Muscle layer of colon (tissue), 2 donors: ENCODE data around the gene CCDC127.

ENCODE experiments used
- H3K27ac ChIP-seq: one replicate; pipeline ENCODE4 v1.7.0; 2013; ENCODE audit warnings: low read depth, mild to moderate bottlenecking, low read length, moderate library complexity
- H3K27me3 ChIP-seq, 2 donors: one replicate each; pipeline ENCODE4 v1.7.0; 2013; ENCODE audit warnings: low read length in 2 of 2, mild to moderate bottlenecking in 2 of 2; ENCODE audit not compliant: insufficient read depth in 2 of 2, control insufficient read depth in 1 of 2
- H3K36me3 ChIP-seq: one replicate; pipeline ENCODE4 v1.7.0; 2013; ENCODE audit warnings: mild to moderate bottlenecking, low read length; ENCODE audit not compliant: insufficient read depth
- H3K4me1 ChIP-seq: one replicate; pipeline ENCODE4 v1.7.0; 2013; ENCODE audit warnings: mild to moderate bottlenecking, low read length; ENCODE audit not compliant: insufficient read depth
- H3K4me3 ChIP-seq, 2 donors: one replicate each; pipeline ENCODE4 v1.7.0; 2013; ENCODE audit warnings: low read length in 2 of 2, low read depth in 1 of 2, mild to moderate bottlenecking in 1 of 2, moderate library complexity in 1 of 2
- H3K9ac ChIP-seq: one replicate; pipeline ENCODE4 v1.7.0; 2013; ENCODE audit warnings: low read length
- H3K9me3 ChIP-seq: one replicate; pipeline ENCODE4 v1.7.0; 2013; ENCODE audit warnings: mild to moderate bottlenecking, low read length
- donor health status: abdominal sarcoma.
- donor health status: Adenocarcinoma of cecum.

Gene CCDC127

DNA sequence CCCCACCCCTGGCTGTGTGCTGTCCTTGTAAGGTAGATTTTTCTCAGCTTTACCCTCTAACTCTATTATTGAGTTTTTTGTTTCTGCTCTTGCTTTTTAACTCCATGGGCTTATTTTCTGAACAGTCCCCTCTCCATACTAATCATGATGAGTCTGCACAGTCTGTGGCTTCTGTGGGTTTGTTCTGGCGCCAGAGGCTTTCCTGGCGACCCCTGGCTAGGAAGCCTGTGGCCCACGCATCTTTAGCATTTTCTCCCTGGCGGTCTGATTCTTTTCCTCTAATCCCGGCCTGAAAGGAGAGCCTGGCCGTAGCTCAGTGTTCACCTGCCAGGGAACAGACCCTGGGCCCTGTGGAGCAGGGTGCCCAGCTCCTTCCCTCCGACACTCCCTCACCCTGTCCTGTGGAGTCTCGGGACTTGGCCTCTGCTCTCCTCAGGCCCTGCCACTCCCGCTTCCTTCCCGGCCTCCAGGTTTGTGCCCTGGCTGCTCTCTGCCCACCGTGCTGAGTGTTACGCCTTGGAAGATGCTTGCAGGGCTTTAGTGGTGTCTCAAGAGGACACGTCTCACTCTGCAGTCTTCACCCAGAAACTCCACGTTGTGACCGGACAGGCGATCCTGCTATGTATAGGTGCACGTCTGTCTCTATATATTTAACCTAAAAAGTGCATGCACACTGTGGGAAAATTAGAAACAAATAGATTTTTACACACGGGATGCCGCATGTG, 58.3 kb downstream of the CCDC127 start:
- Histone ChIP-seq H3K36me3 (no peaks in the 10 kb centered on the region), H3K27me3 (peaks cover 0 to 4% of the 10 kb centered on the region in 2 donors), H3K27ac (no peak overlapping the region), H3K4me1 (no peaks in the 10 kb centered on the region), H3K9me3 (no peaks in the 10 kb centered on the region), H3K9ac (no peak overlapping the region), H3K4me3 (no peak overlapping the region)

DNA sequence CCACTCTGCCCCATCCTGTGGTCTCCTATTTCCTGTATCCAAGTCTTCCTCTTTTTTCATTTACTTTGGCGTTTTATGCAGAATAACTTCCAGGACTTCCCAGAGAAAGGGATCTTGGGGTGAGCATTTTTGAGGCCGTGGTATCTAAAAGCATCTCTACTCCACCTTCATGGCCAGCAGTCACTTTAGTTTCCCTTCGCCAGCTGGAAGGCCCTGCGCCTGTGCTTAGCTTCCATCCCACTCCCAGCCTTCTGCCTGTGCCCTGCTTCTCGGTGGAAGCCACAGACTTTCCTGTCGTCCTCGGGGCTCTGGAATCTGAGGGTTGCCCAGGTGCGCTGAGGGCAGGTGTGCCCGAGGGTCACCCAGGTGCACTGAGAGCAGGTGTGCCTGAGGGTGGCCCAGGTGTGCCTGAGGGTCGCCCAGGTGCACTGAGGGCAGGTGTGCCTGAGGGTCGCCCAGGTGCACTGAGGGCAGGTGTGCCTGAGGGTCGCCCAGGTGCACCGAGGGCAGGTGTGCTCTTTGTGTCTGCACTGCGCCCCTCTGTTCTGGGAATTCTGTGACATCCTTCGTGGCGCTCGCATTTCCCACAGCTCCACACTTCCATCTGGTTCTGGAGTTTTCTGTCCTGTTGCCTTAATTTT, 59.0 kb downstream of the CCDC127 start:
- Histone ChIP-seq H3K27me3 (peaks cover 0 to 4% of the 10 kb centered on the region in 2 donors), H3K4me3 (no peak overlapping the region), H3K9me3 (no peaks in the 10 kb centered on the region), H3K9ac (no peak overlapping the region), H3K36me3 (no peaks in the 10 kb centered on the region), H3K4me1 (no peaks in the 10 kb centered on the region), H3K27ac (no peak overlapping the region)

DNA sequence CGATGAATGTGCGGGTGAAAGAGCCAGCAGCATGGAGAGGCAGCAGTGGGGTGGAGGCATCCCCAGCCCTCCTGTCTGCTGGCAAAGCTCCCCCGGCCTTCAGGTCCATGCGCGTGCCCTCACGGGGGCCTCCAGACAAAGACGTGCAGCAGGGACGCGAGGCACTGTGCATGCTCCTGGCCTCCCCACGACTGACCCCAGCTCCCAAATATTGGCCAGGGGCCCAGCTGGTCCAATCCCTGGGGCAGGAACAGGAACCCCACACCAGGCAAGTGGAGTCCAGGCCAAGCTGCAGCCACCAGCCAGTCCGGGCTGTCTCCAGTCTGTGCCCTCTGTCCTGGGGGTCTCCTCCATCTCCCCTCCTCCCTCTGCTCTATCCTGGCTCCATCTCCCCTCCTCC, 60.2 kb downstream of the CCDC127 start:
- Histone ChIP-seq H3K27me3 (peaks cover 0 to 4% of the 10 kb centered on the region in 2 donors), H3K4me3 (no peak overlapping the region), H3K9me3 (no peaks in the 10 kb centered on the region), H3K27ac (no peak overlapping the region), H3K36me3 (no peaks in the 10 kb centered on the region), H3K9ac (no peak overlapping the region), H3K4me1 (no peaks in the 10 kb centered on the region)

DNA sequence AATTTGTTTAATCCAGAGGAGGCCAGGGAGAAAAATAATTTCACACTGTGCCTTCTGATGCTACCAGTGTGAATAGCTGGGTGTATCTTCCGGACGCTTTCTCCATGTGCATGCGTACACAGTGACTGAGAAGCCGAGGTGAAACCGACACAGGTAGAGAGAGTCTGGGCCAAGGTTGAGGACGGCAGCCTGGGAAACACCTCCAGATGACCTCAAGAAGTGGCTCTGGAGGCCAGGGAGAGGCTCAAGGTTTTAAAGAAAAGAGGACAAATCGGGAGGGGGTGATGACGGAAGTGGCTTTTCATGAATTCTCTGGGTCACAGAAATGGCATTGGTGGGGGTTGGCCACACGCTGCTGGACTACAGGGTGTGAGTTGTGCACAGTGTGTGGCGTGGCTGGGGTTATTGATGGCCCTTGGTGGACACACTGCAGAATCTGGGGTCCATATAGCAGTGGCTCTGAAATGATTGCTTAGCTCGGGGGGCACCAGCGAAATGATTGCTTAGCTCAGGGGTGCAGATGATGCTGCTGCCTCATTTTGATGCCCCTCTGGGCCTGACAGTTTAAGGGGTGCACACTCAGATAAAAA, 60.7 kb downstream of the CCDC127 start:
- Histone ChIP-seq H3K27ac (no peak overlapping the region), H3K36me3 (no peaks in the 10 kb centered on the region), H3K4me1 (no peaks in the 10 kb centered on the region), H3K9ac (no peak overlapping the region), H3K4me3 (no peak overlapping the region), H3K27me3 (peaks cover 0 to 4% of the 10 kb centered on the region in 2 donors), H3K9me3 (no peaks in the 10 kb centered on the region)

DNA sequence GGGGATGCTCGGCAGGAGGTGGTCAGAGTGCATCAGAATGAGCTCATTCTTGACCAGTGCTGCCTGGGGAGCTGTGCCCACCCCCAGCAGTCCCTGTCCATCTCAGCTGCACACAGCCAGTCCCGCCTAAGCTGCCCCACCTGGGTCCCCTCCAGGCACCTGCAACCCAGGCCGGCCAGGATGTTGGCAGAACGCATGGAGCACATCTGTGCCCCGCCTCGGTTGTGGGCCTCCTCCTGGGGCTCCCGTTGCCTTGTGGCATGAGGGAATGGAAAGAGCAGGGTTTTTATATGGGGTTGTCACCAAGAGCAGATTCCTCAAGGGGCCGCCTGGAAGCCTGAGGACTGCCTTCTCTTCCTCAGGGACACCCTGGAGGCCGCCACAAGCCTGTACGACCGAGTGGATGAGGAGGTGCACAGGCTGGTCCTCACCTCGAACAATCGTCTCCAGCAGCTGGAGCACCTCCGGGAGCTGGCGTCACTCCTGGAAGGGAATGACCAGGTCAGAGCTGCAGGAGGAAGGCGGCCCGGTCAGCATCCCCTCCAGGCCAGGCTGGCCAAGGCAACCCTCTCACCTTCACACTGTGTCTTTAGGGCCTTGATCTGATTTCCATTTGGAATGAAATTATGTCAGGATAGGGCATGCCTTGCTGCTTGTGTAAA, 61.4 kb downstream of the CCDC127 start:
- H3K27me3 ChIP-seq = peaks cover 0 to 4% of the 10 kb centered on the region in 2 donors
- no peak overlapping the region for H3K9ac ChIP-seq
- no peak overlapping the region for H3K4me3 ChIP-seq
- no peaks in the 10 kb centered on the region for H3K36me3 ChIP-seq
- H3K27ac ChIP-seq = no peak overlapping the region
- H3K4me1 ChIP-seq = no peaks in the 10 kb centered on the region
- H3K9me3 ChIP-seq = no peaks in the 10 kb centered on the region

DNA sequence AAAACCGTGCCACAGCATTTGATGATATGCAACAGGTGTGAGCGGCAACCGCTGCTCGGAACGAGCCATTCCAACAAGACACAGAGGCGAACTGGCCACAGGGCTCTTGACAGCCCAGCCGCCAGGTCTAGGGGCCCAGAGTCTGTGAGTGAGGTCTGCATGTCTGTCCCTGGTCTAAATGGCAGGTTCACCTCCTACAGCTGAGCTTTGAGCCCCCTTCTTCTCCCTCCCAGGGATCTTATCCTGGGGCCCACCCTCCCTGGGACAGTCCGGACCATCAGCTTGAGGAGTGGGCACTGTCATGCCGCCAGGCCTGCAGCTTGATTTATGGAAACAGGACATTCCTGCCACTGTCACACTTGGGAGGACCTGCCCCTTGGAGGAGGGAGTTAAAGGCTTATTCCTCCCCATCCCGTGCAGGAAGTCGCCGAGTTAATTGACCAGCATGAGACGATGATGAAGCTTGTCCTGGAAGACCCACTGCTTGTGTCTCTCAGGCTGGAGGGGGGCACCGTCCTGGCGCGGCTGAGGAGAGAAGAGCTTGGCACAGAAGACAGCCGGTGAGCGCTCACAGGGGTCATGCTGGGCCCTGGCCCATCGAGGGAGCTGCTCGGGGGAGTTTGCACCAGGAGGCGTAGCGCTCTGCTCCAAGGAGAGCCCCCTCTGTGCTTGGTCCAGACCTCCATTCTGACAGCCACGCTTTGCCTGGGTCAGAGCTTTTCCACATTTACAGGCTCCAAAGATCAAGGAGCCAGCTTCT, 62.1 kb downstream of the CCDC127 start:
- Histone ChIP-seq H3K27ac (no peak overlapping the region), H3K27me3 (peaks cover 0 to 4% of the 10 kb centered on the region in 2 donors), H3K36me3 (no peaks in the 10 kb centered on the region), H3K4me3 (no peak overlapping the region), H3K9me3 (no peaks in the 10 kb centered on the region), H3K4me1 (no peaks in the 10 kb centered on the region), H3K9ac (no peak overlapping the region)

DNA sequence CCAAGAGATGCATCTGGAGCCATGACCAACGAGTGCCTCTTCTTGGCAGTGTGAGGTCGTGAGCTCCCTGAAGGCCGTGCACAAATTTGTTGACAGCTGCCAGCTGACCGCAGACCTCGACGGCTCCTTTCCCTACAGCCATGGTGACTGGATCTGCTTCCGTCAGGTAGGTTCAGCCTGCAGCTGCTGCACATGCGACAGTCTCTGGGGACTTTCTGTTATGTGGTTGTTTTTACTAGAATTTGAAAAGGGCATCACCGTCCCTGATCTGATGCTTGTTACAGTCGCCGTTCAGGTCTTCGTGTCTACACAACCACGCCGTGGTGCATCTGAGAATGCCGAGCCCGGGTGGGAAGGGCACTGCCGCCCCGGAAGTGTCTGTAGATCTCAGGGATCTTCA, 63.1 kb downstream of the CCDC127 start:
- H3K27ac ChIP-seq = no peak overlapping the region
- no peaks in the 10 kb centered on the region for H3K36me3 ChIP-seq
- no peaks in the 10 kb centered on the region for H3K4me1 ChIP-seq
- no peak overlapping the region for H3K9ac ChIP-seq
- no peak overlapping the region for H3K4me3 ChIP-seq
- peaks cover 0 to 4% of the 10 kb centered on the region in 2 donors for H3K27me3 ChIP-seq
- no peaks in the 10 kb centered on the region for H3K9me3 ChIP-seq

DNA sequence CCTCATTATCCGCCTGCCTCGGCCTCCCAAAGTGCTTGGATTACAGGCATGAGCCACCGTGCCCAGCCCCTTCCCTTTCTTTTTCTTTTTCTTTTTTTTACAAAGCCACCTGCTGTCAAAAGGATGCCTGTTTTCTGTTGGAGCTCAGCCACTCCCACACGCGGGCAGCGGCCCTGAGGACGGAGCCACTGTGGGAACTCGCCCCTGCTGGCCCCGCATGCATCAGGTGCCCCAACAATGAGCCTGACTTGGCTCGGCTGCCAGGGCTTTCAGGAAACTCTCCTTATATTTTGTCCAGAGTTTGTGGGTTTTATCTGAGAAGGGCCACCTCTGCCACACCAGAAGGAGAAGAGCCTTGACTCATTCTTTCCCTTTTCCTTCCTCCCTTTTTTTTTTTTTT, 63.7 kb downstream of the CCDC127 start:
- Histone ChIP-seq H3K9ac (no peak overlapping the region), H3K36me3 (no peaks in the 10 kb centered on the region), H3K4me1 (no peaks in the 10 kb centered on the region), H3K27me3 (peaks cover 0 to 4% of the 10 kb centered on the region in 2 donors), H3K27ac (no peak overlapping the region), H3K9me3 (no peaks in the 10 kb centered on the region), H3K4me3 (no peak overlapping the region)

DNA sequence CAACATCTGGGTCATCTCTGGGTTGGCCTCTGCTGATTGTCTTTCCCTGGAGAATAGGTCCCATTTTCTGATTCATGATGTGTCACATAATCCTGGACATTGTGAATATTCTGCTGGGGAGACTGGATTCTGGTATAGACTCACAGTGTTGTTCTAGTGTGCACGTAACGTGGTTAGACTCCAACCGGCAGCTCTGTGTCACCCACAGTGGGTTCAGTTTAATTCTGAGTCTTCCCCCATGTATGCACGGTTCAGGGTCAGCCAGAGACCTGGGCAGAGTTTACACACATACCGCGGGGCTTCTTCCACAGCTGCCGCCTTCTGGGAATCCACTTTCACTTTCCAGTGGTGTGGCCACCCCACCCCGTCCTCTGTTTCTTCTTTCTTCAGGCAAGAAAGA, 64.7 kb downstream of the CCDC127 start:
- H3K4me1 ChIP-seq = no peaks in the 10 kb centered on the region
- H3K36me3 ChIP-seq = no peaks in the 10 kb centered on the region
- no peaks in the 10 kb centered on the region for H3K27me3 ChIP-seq
- H3K9me3 ChIP-seq = peaks cover 5% of the 10 kb centered on the region
- no peak overlapping the region for H3K4me3 ChIP-seq
- no peak overlapping the region for H3K27ac ChIP-seq
- no peak overlapping the region for H3K9ac ChIP-seq

DNA sequence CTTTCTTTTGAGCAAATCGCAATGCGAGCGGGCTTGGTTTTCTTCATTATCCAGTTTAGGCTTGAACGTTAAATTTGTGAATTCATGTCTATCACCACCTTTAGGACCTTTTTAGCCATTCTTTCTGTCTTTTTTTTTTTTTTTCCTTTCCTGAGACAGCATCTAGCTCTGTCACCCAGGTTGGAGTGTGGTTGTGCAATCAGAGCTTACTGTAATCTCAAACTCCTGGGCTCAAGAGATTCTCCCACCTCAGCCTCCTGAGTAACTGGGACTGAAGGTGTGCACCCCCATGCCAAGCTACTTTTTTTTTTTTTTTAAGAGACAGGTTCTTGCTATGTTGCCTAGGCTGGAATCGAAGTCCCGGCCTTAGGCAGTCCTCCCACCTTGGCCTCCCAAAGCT, 65.9 kb downstream of the CCDC127 start:
- H3K27ac ChIP-seq = no peak overlapping the region
- no peaks in the 10 kb centered on the region for H3K4me1 ChIP-seq
- no peak overlapping the region for H3K9ac ChIP-seq
- peaks cover 16% of the 10 kb centered on the region for H3K9me3 ChIP-seq
- H3K36me3 ChIP-seq = no peaks in the 10 kb centered on the region
- no peaks in the 10 kb centered on the region for H3K27me3 ChIP-seq
- H3K4me3 ChIP-seq = no peak overlapping the region

DNA sequence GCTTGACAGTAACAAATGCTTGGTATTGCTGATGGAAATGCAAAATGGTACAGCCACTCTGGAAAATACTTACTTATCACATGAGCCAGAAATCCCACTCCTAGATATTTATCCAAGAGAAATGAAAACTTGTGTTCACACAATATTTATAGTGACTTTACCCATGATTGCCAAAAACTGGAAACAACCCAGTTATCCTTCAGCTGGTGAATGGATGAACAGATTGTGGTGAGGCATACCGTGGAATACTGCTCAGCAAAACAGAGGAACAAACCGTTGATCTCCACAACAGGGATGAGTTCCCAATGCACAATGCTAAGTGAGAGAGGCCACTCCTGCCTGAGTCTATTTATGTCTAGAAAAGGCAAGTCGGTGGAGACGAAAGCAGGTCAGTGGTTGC, 67.2 kb downstream of the CCDC127 start:
- Histone ChIP-seq H3K4me3 (no peak overlapping the region), H3K27me3 (no peaks in the 10 kb centered on the region), H3K4me1 (no peaks in the 10 kb centered on the region), H3K9me3 (peaks cover 21% of the 10 kb centered on the region), H3K9ac (no peak overlapping the region), H3K27ac (no peak overlapping the region), H3K36me3 (no peaks in the 10 kb centered on the region)
